Chondrocyte (in vitro differentiated cells): ENCODE data around the gene IQGAP2. TPM values are rescaled to one million over a fixed set of nuclear protein-coding genes. Genes with fewer than 3 reads are reported as not detected.
"Not testable (repeated sequence)": the region's sequence is repeated elsewhere in the genome, so short reads cannot be mapped to it uniquely, and the experiment has no call there.

Source experiments
- DNase-seq: peaks from one replicate; pipeline ENCODE4 v3.0.0; 2021; ENCODE audit warnings: mixed read lengths, low spot score
- H3K27ac Mint-ChIP-seq: one replicate; pipeline ENCODE4 v1.8.0; 2021; ENCODE audit warnings: mild to moderate bottlenecking, moderate library complexity, mixed read lengths; ENCODE audit not compliant: unreplicated experiment
- H3K27me3 Mint-ChIP-seq: 2 replicates; pipeline ENCODE4 v1.8.0; 2021; ENCODE audit warnings: low read depth, mixed read lengths
- H3K36me3 Mint-ChIP-seq: 2 replicates; pipeline ENCODE4 v1.8.0; 2021; ENCODE audit warnings: low read depth, mixed read lengths
- H3K4me1 Mint-ChIP-seq: 2 replicates; pipeline ENCODE4 v1.8.0; 2021; ENCODE audit warnings: low read depth, mild to moderate bottlenecking, mixed read lengths
- H3K4me3 Mint-ChIP-seq: one replicate; pipeline ENCODE4 v1.8.0; 2021; ENCODE audit warnings: mild to moderate bottlenecking, moderate library complexity, mixed read lengths; ENCODE audit not compliant: unreplicated experiment
- H3K9me3 Mint-ChIP-seq: 2 replicates; pipeline ENCODE4 v1.8.0; 2021; ENCODE audit warnings: low read depth, mixed read lengths
- CTCF ChIP-seq: fragments of 200-600 bp; sonication (generic); IDR thresholded peaks from 2 replicates; pipeline ENCODE4 v1.5.0; 2021; ENCODE audit warnings: antibody characterized with exemption, mild to moderate bottlenecking, moderate library complexity
- total RNA-seq: library from RNA; stranded (reverse); gene quantifications from 3 replicates; pipeline ENCODE4 v1.2.1, GENCODE V29; 2021

IQGAP2 gene
- total RNA-seq, 1 donor from 2014 or later = 3.0 TPM

GRCh38 chr5:76545184-76545583, 142.1 kb downstream of the IQGAP2 start:
- H3K9me3 Mint-ChIP-seq = no peaks in the 10 kb centered on the region
- no peak for TF ChIP-seq CTCF
- no peaks in the 10 kb centered on the region for H3K27me3 Mint-ChIP-seq
- H3K4me1 Mint-ChIP-seq = no peaks in the 10 kb centered on the region
- no peak overlapping the region for H3K4me3 Mint-ChIP-seq
- no peak for DNase-seq
- H3K36me3 Mint-ChIP-seq = peaks cover 2% of the 10 kb centered on the region
- no peak overlapping the region for H3K27ac Mint-ChIP-seq

GRCh38 chr5:76546497-76547102, 143.5 kb downstream of the IQGAP2 start:
- H3K36me3 Mint-ChIP-seq = peaks cover 2% of the 10 kb centered on the region
- no peak for TF ChIP-seq CTCF
- no peaks in the 10 kb centered on the region for H3K9me3 Mint-ChIP-seq
- no peak overlapping the region for H3K4me3 Mint-ChIP-seq
- no peak for DNase-seq
- no peaks in the 10 kb centered on the region for H3K27me3 Mint-ChIP-seq
- H3K4me1 Mint-ChIP-seq = no peaks in the 10 kb centered on the region
- no peak overlapping the region for H3K27ac Mint-ChIP-seq

GRCh38 chr5:76547242-76547890, 144.3 kb downstream of the IQGAP2 start:
- peaks cover 1% of the 10 kb centered on the region for H3K4me1 Mint-ChIP-seq
- no peak for DNase-seq
- no peak overlapping the region for H3K4me3 Mint-ChIP-seq
- H3K9me3 Mint-ChIP-seq = no peaks in the 10 kb centered on the region
- TF ChIP-seq CTCF = no peak
- H3K27me3 Mint-ChIP-seq = no peaks in the 10 kb centered on the region
- no peak overlapping the region for H3K27ac Mint-ChIP-seq
- H3K36me3 Mint-ChIP-seq = peaks cover 2% of the 10 kb centered on the region

GRCh38 chr5:76547891-76548524, 144.9 kb downstream of the IQGAP2 start:
- peaks cover 3% of the 10 kb centered on the region for H3K4me1 Mint-ChIP-seq
- TF ChIP-seq CTCF = no peak
- H3K36me3 Mint-ChIP-seq = peaks cover 2% of the 10 kb centered on the region
- H3K4me3 Mint-ChIP-seq = no peak overlapping the region
- no peak for DNase-seq
- H3K27ac Mint-ChIP-seq = no peak overlapping the region
- no peaks in the 10 kb centered on the region for H3K9me3 Mint-ChIP-seq
- H3K27me3 Mint-ChIP-seq = no peaks in the 10 kb centered on the region

- H3K4me1 Mint-ChIP-seq = peaks cover 3% of the 10 kb centered on the region
- no peak for DNase-seq
- H3K27me3 Mint-ChIP-seq = no peaks in the 10 kb centered on the region
- no peak overlapping the region for H3K4me3 Mint-ChIP-seq
- no peak overlapping the region for H3K27ac Mint-ChIP-seq
- no peaks in the 10 kb centered on the region for H3K9me3 Mint-ChIP-seq
- TF ChIP-seq CTCF = no peak
- H3K36me3 Mint-ChIP-seq = peaks cover 2% of the 10 kb centered on the region
Observed at GRCh38 chr5:76548525-76549229, 145.6 kb downstream of the IQGAP2 start.

- H3K27me3 Mint-ChIP-seq, DNase-seq, H3K9me3 Mint-ChIP-seq, H3K4me1 Mint-ChIP-seq, H3K4me3 Mint-ChIP-seq, H3K27ac Mint-ChIP-seq, H3K36me3 Mint-ChIP-seq: not testable (repeated sequence)
Observed at GRCh38 chr5:76550881-76551280, 147.8 kb downstream of the IQGAP2 start.
